Renal cortical epithelial cell (primary cell): ENCODE results near the gene MRPL36. TPM values are rescaled to one million over a fixed set of nuclear protein-coding genes. Genes with fewer than 3 reads are reported as not detected.
"Not testable (repeated sequence)": the region's sequence is repeated elsewhere in the genome, so short reads cannot be mapped to it uniquely, and the experiment has no call there.

Source experiments
- DNase-seq: peaks from one replicate; pipeline ENCODE4 v3.0.0-alpha.2; 2011; ENCODE audit warnings: low read depth
- total RNA-seq: library from RNA; depleted of rRNA; stranded (reverse); fragments of >200 nt; gene quantifications from 2 replicates; pipeline ENCODE4 v1.2.3, GENCODE V29; 2014

The MRPL36 gene
- 31.3 and 32.5 TPM in 2 replicates for total RNA-seq

DNA sequence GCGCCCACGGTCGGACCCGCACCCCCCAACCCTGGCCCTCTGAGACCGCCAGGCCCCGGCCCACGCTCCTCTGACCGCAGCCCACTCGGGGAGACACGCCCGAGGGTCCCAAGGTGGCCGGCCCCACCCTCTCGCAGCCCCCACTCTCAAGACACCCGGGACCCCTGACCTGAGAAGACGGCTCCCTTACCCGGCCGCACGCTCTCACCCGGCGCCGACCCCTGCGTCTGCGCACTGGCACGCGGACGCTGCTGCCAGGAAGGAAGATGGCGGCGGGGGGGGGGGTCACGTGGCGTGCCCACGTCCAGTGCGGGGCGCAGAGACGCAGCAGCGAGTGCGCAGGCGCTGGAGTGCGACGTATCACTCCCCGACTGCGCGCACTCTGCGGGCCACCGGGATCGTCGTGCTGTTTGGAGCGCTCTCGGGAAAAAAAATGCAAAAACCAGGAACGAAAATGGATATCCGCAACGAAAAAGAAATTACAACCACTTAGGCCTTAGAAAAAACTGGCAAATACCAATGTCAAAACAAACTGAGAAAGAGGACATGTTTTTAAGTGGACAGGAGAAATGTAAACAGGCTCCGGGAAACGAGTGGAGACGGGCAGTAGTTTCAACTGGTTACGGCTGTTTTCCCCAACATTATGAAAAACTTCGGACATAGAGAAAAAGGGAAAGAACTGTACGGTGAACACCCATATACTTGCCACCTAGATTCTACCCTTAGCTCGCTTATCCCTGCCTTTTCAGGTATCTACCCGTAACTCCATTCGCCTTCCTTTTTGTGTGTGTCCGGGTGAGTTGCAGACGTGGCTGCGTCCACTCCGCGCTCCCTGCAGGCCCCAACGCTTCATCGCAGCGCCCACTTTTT lies at the start of gene MRPL36:
TSS of gene MRPL36 (minus strand) at position 236 of the 870 bp plus-strand sequence. CDS start 902 bp downstream, outside the sequence.
- peak; percentile 67 for DNase-seq

- no peak for DNase-seq
These were observed 48.0 kb upstream of the MRPL36 start for GRCh38 chr5:1847611-1848010.

DNA sequence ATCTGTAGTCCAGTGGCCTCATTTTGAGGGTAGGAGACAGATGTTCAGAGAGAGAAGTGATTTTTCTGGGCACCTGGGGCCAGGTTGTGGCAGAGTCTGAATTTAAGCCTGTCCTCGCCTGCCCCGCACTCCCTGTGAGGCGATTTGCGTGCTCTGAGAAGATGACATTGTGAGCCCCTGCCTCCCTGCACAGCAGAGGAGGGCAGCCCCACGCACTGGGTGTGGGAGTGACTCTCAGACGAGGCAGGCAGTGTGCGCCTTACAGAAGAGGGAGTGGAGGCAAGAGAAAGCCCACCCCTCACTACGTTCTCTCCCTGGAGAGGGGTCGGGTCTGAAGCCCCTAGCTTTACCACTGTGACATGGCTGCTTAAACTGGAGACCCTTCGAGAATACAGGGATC lies 47.4 kb upstream of the MRPL36 start:
- no peak for DNase-seq

GRCh38 chr5:1846583-1846982 lies 46.9 kb upstream of the MRPL36 start:
- DNase-seq = no peak

GRCh38 chr5:1845696-1846095 lies 46.1 kb upstream of the MRPL36 start:
- no peak for DNase-seq

DNA sequence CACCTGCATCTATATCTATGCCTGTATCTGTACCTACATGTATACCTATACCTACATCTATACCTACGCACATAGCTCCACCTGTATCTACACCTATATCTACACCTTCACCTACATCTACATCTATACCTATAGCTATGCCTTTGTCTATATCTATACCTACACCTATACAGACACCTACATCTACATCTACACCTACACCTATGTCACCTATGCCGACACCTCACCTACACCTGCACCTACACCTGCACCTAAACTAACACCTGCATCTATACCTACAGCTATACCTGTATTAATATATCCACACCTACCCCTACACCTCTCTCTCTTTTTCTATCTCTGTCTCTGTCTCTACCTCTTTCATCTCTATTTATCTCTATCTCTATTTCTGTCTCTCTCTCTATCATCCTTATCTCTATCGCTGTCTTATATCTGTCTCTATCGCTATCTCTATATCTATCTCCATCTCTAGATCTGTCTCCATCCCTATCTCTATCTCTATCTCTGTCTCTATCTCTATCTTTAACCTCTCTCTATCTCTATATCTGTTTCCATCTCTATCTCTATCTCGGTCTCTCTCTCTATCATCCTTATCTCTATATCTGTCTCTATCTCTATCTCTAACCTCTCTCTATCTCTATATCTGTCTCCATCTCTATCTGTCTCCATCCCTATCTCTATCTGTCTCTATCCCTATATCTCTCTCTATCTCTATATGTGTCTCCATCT lies 45.2 kb upstream of the MRPL36 start:
- no peak for DNase-seq

DNA sequence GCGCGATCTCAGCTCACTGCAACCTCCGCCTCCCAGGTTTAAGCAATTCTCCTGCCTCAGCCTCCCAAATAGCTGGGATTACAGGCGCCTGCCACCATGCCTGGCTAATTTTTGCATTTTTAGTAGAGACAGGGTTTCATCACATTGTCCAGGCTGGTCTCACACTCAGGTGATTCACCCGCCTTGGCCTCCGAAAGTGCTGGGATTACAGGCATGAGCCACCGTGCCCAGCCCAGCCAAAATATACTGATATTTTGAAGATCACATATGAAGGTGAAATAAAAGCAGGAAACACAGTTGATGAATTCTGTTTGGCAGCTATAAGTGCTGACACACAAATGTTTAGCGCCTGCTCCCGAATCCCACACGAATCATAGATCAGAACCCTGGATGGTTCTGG lies 44.1 kb upstream of the MRPL36 start:
- DNase-seq = not testable (repeated sequence)

DNA sequence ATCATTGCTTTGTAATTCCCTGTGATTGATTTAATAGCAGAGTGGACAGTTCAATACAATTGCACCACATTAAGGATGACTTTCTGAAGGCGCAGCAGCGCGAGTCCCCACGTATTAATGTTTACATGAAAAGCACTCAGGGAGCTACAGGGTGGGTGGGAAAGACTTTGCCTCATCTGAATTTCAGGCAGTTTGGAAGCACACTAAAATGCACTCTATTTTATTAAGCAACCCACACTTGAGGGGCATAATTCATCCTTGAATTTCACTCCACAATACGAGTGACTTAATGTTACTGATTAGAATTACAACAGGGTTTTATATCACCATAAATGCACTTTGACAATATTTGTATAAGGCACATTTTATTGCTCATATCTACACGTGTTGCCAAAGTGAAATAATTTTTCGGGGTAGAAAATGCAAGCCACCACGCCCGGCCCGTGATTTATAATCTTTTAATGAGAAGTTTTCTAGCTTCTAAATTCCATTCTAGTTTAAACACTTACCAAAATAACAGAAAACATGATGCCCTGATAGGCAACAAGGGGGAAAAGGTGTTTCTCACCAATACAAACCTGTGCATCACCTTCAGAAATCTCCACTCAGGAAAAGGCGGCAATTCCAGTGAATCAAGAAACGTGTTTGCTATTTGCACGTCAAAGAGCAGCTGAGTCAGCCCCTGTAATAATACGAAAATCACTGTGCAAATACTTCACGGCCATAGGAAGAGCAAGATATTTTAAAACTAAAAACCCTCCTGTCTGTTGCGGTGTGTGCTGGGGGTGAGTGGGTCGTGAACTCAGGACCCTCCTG lies 42.6 kb upstream of the MRPL36 start:
- DNase-seq = no peak

GRCh38 chr5:1840741-1841521 lies 41.3 kb upstream of the MRPL36 start:
- no peak for DNase-seq

DNA sequence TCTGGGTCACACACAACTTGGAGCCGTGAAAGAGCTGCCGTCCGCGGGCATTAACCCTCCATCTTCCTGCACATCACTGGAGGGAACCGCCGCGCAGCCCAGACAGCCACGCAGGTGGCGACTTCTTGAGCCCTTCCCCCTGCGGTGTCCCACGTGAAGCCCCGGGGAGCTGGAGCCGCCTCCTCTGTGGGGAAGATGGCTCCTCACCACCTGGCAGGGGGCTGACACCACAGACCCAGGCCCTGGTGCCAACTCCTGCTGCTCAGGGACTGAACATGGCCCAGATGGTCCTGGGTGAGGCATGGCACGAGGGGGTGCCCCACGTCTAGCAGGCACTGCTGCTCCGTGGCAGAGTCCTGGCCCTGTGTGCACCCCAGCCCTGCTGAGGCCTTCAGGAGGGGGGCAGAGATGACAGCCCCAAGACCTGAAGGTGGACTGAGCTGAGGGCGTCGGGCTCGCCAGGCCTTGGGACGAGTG lies 40.5 kb upstream of the MRPL36 start:
- no peak for DNase-seq

DNA sequence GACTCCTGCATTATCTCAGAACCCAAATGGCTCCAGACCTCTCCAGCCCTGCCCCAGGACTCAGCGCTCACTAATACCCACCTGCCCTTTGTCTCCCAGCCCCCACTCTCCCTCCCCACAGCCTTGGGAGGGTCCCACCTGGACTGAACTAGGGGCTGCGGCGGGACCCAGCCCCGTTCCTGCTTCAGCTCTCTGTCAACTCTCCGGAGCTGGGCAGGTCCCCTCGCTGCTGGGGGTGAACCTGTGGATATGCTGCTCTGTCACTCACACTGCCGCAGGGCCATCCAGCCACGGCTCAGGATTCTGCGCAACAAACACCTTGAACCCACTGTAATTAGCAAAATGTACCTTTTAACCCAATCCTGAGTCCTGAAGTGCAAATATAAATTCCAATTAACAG lies 38.4 kb upstream of the MRPL36 start:
- DNase-seq = no peak

GRCh38 chr5:1836891-1837880 lies 37.5 kb upstream of the MRPL36 start:
- no peak for DNase-seq

DNA sequence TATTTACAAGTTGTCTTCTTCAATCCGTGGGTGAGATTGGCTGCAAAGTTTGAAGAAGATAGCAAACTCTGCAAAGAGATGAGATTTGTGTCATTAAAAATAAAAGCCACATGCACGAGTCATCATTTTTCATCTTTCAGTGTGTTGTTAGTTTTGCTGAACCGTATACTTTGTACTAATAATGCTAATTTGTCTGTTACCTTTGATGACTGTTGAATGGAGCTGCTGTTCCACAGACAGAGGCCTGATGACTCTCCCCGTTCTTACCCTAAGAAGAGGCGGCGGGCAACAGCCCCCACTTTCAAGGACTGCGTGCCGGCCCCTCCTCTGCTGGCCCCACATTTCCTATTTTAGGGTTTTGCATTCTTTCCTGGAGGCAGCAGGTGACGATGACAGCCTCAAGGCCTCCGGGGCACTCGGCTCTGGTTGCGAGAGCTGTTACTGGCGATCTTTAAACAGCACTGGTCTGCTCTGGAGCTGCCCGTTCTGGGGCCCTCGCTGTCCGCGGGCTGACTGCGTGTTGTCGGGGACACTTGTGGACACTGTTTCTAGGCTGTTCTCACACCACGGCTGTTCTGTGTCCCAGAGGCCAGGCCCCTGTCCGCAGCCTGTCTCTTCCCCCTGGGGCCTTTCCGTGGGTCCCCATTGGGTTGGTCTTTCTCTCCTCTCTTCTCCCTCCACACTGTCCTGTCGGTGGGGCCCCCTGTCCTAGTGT lies 36.7 kb upstream of the MRPL36 start:
- DNase-seq = no peak

DNA sequence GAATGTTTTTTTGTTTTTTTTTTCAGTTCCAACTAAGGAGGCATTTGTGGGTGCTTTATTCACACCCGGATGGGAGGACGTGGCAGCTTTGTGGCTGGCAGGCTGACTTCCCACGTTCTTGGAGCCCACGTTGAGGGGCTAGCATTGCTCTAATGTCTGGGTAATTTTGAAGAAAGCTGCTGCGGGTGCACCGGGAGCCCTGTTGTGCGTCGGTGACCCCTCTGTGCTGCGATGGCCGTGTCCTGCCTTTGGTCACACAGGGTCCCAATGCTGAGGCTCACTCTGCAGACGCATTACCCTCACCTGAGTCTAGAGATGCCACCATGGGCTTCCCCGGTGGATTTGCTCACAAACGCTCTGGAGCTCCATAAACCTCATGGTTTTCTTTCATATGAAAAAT lies 35.8 kb upstream of the MRPL36 start:
- DNase-seq = no peak

GRCh38 chr5:1834721-1835429 lies 35.2 kb upstream of the MRPL36 start:
- DNase-seq = no peak

GRCh38 chr5:1834022-1834551 lies 34.5 kb upstream of the MRPL36 start:
- DNase-seq = no peak

- no peak for DNase-seq
These were observed 33.8 kb upstream of the MRPL36 start for GRCh38 chr5:1833264-1834021.
